ENCODE data around the gene IL15.
A peak's percentile ranks its signal among the peaks of the same experiment; 100 is the strongest.

The IL15 gene

GRCh38 chr4:141675384-141675783 lies 39.0 kb downstream of the IL15 start:
- no peaks in the 10 kb centered on the region for H3K9me2 ChIP-seq (replicated peaks; ENCODE audit: low read depth, low read length)
- H3K4me3 ChIP-seq (ENCODE audit: low read length, poor library complexity, severe bottlenecking) = no peak overlapping the region
- H3K4me2 ChIP-seq (ENCODE audit: low read depth, low read length, poor library complexity, severe bottlenecking) = no peak overlapping the region
- H2AFZ ChIP-seq (ENCODE audit: low read length) = no peak overlapping the region
- H3K4me1 ChIP-seq (ENCODE audit: insufficient read depth, low read length, poor library complexity, severe bottlenecking) = peaks cover 17% of the 10 kb centered on the region
- H3K9me3 ChIP-seq (ENCODE audit: insufficient read depth, low read depth, low read length) = no peaks in the 10 kb centered on the region
- no peaks in the 10 kb centered on the region for H3K36me3 ChIP-seq (ENCODE audit: insufficient read depth, low read length)
- H4K20me1 ChIP-seq (ENCODE audit: insufficient read depth, low read length, poor library complexity, severe bottlenecking) = no peaks in the 10 kb centered on the region
- no peaks in the 10 kb centered on the region for H3K79me2 ChIP-seq (ENCODE audit: insufficient read depth, low read length)
- TF ChIP-seq EZH2phosphoT487 (IDR thresholded peaks at IDR 0.05; ENCODE audit: borderline replicate concordance) (no peak), CTCF (conservative IDR thresholded peaks at IDR 0.05; ENCODE audit: low read length) (no peak)
- H3F3A ChIP-seq (ENCODE audit: low read depth) = no peaks in the 10 kb centered on the region
- no peak overlapping the region for H3K9ac ChIP-seq (ENCODE audit: low read depth, low read length, poor library complexity, severe bottlenecking)
- H3K27me3 ChIP-seq (ENCODE audit: insufficient read depth, low read length, poor library complexity, severe bottlenecking) = no peaks in the 10 kb centered on the region

GRCh38 chr4:141676087-141676670 lies 39.8 kb downstream of the IL15 start:
- Histone ChIP-seq H3K4me3 (ENCODE audit: low read length, poor library complexity, severe bottlenecking) (no peak overlapping the region), H3K9me2 (replicated peaks; ENCODE audit: low read depth, low read length) (no peaks in the 10 kb centered on the region), H3K36me3 (ENCODE audit: insufficient read depth, low read length) (no peaks in the 10 kb centered on the region), H3K4me2 (ENCODE audit: low read depth, low read length, poor library complexity, severe bottlenecking) (no peak overlapping the region), H3K27me3 (ENCODE audit: insufficient read depth, low read length, poor library complexity, severe bottlenecking) (no peaks in the 10 kb centered on the region), H3F3A (ENCODE audit: low read depth) (no peaks in the 10 kb centered on the region), H2AFZ (ENCODE audit: low read length) (no peak overlapping the region), H3K9me3 (ENCODE audit: insufficient read depth, low read depth, low read length) (no peaks in the 10 kb centered on the region), H4K20me1 (ENCODE audit: insufficient read depth, low read length, poor library complexity, severe bottlenecking) (no peaks in the 10 kb centered on the region), H3K79me2 (ENCODE audit: insufficient read depth, low read length) (no peaks in the 10 kb centered on the region), H3K4me1 (ENCODE audit: insufficient read depth, low read length, poor library complexity, severe bottlenecking) (peaks cover 23% of the 10 kb centered on the region), H3K9ac (ENCODE audit: low read depth, low read length, poor library complexity, severe bottlenecking) (no peak overlapping the region)
- no peak for TF ChIP-seq CTCF (conservative IDR thresholded peaks at IDR 0.05; ENCODE audit: low read length)
- no peak for TF ChIP-seq EZH2phosphoT487 (IDR thresholded peaks at IDR 0.05; ENCODE audit: borderline replicate concordance)

GRCh38 chr4:141680060-141680459 lies 43.7 kb downstream of the IL15 start:
- Histone ChIP-seq H3F3A (ENCODE audit: low read depth) (no peaks in the 10 kb centered on the region), H3K4me3 (ENCODE audit: low read length, poor library complexity, severe bottlenecking) (no peak overlapping the region), H4K20me1 (ENCODE audit: insufficient read depth, low read length, poor library complexity, severe bottlenecking) (no peaks in the 10 kb centered on the region), H3K79me2 (ENCODE audit: insufficient read depth, low read length) (no peaks in the 10 kb centered on the region), H3K27me3 (ENCODE audit: insufficient read depth, low read length, poor library complexity, severe bottlenecking) (no peaks in the 10 kb centered on the region), H3K4me1 (ENCODE audit: insufficient read depth, low read length, poor library complexity, severe bottlenecking) (peaks cover 23% of the 10 kb centered on the region), H3K9ac (ENCODE audit: low read depth, low read length, poor library complexity, severe bottlenecking) (no peak overlapping the region), H3K36me3 (ENCODE audit: insufficient read depth, low read length) (no peaks in the 10 kb centered on the region), H3K4me2 (ENCODE audit: low read depth, low read length, poor library complexity, severe bottlenecking) (peak overlapping the region; percentile 4), H2AFZ (ENCODE audit: low read length) (no peak overlapping the region), H3K9me2 (replicated peaks; ENCODE audit: low read depth, low read length) (no peaks in the 10 kb centered on the region), H3K9me3 (ENCODE audit: insufficient read depth, low read depth, low read length) (no peaks in the 10 kb centered on the region)
- TF ChIP-seq CTCF (conservative IDR thresholded peaks at IDR 0.05; ENCODE audit: low read length) (no peak), EZH2phosphoT487 (IDR thresholded peaks at IDR 0.05; ENCODE audit: borderline replicate concordance) (no peak)

Measured in Loucy (cell line).